GM21576 (cell line): Measurements from ENCODE around the gene DUSP22.
"Not testable (repeated sequence)": the region's sequence is repeated elsewhere in the genome, so short reads cannot be mapped to it uniquely, and the experiment has no call there.

Experiments used
- ATAC-seq: cut with Tn5 transposase; IDR thresholded peaks from one replicate; pipeline ENCODE4 v1.9.1; 2021; ENCODE audit warnings: mild to moderate bottlenecking, moderate library complexity; ENCODE audit not compliant: unreplicated experiment

The DUSP22 gene

DNA sequence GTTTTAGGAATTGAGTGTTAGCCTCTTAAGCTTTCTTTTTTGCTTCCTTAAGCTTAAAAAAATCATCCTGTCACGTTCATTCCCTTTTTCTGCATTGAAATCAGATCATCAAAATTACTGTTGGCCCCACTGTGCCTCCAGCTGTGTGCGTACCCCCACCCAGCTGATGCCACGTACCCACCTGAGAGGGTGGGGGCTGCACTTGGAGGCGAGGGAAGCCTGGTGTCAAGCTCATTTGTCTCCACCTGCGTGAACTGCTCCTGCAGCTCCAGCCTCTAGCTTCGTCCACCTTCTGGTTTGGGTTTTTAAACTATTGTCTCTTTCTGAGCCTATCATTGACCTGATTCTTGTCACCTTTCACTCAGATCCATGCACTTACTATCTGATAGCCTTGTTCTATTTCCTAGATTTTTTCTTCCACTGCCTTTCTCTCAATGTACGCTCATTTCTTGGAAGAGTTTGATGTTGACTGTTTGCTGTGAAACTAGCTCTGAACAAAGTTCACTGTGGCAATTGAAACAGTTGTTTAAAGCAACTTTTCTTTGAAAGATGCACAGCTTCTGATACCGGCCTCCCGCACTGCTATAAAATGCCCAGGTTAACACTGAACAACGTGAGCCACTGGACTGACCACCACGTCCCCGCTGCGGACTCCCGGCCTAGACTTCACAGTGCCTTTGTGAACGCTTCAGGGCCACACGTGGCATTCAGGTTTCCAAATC is 69.3 kb downstream of the DUSP22 start:
- ATAC-seq: no peak

GRCh38 chr6:362231-362923 is 70.1 kb downstream of the DUSP22 start:
- no peak for ATAC-seq

GRCh38 chr6:362924-363249 is 70.6 kb downstream of the DUSP22 start:
- no peak for ATAC-seq

- ATAC-seq: no peak
Observed at GRCh38 chr6:363291-363690, 71.0 kb downstream of the DUSP22 start.

DNA sequence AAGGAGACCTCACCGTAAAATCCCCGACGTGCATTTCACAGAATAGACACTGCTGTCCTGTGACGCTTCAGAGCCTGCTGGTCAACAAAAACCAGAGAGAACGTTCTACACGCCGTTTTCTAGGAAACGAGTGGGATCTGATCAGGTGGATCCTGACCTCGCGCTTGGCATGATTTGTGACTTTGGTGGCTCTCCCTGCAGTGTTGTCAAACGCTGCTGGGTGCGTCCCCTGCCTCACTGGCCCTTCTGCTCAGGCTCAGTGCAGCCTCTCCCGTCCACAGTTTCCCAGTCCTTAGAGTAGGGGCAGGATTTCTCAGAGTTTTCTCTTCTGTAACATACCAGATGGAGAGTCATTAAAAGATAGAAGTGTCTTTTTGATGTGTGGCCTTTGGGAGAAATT is 71.6 kb downstream of the DUSP22 start:
- ATAC-seq: no peak

GRCh38 chr6:364609-365540 is 72.6 kb downstream of the DUSP22 start:
- peak; percentile 72 for ATAC-seq

GRCh38 chr6:365835-366234 is 73.5 kb downstream of the DUSP22 start:
- no peak for ATAC-seq

GRCh38 chr6:366389-367297 is 74.4 kb downstream of the DUSP22 start:
- no peak for ATAC-seq

DNA sequence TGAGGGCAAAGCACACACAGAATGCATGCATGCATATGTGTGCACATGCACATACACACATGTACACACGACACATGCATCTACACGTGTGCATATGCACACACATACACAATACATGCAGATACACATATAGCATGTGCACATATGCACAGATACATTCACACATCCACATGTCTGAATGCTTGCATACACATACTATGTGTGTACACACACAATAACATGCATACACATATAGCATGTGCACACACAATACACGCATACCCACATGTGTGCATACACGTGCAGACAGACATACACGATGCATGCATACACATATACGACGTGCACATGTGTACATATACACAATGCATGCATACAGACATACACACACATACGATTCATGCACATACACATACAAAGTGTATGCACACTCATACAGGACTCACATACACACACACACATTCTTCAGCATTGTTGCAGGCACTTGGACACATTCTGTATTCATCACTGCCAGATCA is 75.1 kb downstream of the DUSP22 start:
- no peak for ATAC-seq

GRCh38 chr6:367891-368630 is 75.8 kb downstream of the DUSP22 start:
- no peak for ATAC-seq

- ATAC-seq: no peak
Observed at GRCh38 chr6:369559-370431, 77.5 kb downstream of the DUSP22 start.

DNA sequence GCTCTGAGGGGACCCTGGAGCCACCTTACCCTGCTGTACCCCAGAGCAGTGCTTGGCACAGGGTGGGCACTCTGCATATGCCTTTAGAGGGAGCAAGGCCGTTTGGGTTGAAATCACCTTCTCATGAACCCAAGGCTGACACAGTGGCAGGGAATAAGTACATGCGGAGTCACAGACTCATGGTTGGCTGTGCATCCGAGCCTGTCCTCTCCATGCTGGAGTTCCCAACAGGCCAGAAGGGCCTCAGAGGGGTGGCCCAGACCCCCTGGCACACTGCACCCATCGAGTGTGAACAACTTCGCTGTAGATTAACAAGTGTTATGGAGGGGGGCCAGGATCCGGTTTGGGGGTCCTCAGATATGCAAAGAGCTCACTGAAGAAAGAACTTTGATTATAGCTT is 78.3 kb downstream of the DUSP22 start:
- no peak for ATAC-seq

DNA sequence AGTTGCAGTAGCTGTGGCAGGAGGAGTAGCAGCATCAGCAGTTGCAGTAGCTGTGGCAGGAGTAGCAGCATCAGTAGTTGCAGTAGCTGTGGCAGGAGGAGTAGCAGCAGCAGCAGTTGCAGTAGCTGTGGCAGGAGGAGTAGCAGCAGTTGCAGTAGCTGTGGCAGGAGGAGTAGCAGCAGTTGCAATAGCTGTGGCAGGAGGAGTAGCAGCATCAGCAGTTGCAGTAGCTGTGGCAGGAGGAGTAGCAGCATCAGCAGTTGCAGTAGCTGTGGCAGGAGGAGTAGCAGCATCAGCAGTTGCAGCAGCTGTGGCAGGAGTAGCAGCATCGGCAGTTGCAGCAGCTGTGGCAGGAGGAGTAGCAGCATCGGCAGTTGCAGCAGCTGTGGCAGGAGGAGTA is 79.6 kb downstream of the DUSP22 start:
- not testable (repeated sequence) for ATAC-seq

DNA sequence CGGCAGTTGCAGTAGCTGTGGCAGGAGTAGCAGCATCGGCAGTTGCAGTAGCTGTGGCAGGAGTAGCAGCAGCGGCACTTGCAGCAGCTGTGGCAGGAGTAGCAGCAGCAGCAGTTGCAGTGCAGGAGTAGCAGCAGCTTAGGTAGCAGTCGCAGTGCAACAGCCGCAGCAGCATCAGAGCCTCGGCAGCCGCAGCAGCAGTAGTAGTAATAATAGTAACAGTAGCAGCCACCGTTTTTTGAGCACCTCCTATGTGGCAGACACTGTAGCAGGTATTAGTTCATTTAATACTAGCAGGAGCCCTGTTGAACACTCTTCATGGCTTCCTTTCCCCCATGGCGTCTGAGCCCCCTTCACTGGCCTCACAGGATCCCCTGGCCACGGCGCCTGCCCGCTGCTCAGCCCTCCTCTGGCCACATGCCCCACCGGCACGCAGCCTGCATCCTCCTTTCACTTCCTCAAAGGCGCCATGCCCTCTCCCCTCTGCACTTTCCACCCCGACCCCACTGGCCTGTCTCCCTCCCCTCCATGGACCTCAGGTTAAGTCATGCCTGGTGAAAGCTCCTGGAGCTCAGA is 80.1 kb downstream of the DUSP22 start:
- ATAC-seq: peak; percentile 62

GRCh38 chr6:373031-373430 is 80.7 kb downstream of the DUSP22 start:
- ATAC-seq: peak; percentile 2

GRCh38 chr6:373773-374724 is 81.8 kb downstream of the DUSP22 start:
- ATAC-seq: no peak

DNA sequence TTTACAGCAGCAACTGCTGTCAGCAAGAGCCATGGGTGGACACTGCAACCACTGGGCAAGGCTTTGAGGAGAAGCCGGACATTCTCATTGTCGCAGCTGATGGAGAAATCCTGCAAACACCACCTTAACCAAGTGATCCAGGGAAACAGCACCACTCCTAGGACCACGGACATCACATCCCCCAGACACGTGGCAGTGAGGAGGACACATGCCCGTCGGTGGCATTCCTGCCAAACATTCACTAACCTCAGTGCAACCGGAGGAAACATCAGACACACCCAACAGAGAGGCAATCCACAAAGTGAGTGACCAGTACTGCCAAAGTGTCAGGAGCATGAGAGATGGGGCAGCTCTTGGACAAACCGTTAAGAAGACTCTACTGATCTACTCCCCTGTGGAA is 82.7 kb downstream of the DUSP22 start:
- ATAC-seq: no peak
